Activated T-cell treated with anti-CD3 and anti-CD28 coated beads, Interleukin-2, amount 50 U/mL, for 4 hours (primary cell): ENCODE results near the gene DYDC1. TPM values are rescaled to one million over a fixed set of nuclear protein-coding genes. Genes with fewer than 3 reads are reported as not detected.
"Not testable (repeated sequence)": the region's sequence is repeated elsewhere in the genome, so short reads cannot be mapped to it uniquely, and the experiment has no call there.

Experiments
- ATAC-seq, 2 donors: fragments of 200-7000 bp; cut with Tn5 transposase; one replicate each; pipeline ENCODE4 v1.10.0; 2021
- DNase-seq: peaks from one replicate; pipeline ENCODE4 v3.0.0-alpha.2; 2020
- H3K27me3 Mint-ChIP-seq: one replicate; pipeline ENCODE4 v1.8.0; 2021; ENCODE audit warnings: low read depth, mixed read lengths
- H3K36me3 Mint-ChIP-seq: one replicate; pipeline ENCODE4 v1.8.0; 2022; ENCODE audit warnings: mixed read lengths; ENCODE audit not compliant: insufficient read depth
- H3K4me1 Mint-ChIP-seq: one replicate; pipeline ENCODE4 v1.8.0; 2021; ENCODE audit warnings: low read depth, mixed read lengths
- H3K4me3 Mint-ChIP-seq: one replicate; pipeline ENCODE4 v1.8.0; 2021; ENCODE audit warnings: mild to moderate bottlenecking, moderate library complexity, mixed read lengths
- H3K9me3 Mint-ChIP-seq: one replicate; pipeline ENCODE4 v1.8.0; 2021; ENCODE audit warnings: mixed read lengths
- total RNA-seq, 3 donors: library from RNA; stranded (reverse); gene quantifications; one replicate each; pipeline ENCODE4 v1.2.1, GENCODE V29; 2021

DYDC1 gene
- total RNA-seq, 3 donors from 2014 or later: not detected

GRCh38 chr10:80365510-80365909, 9.0 kb upstream of the DYDC1 start:
- no peak for DNase-seq
- Mint-ChIP-seq H3K36me3 (no peaks in the 10 kb centered on the region), H3K27me3 (peaks cover 5% of the 10 kb centered on the region), H3K4me3 (no peak overlapping the region), H3K4me1 (no peaks in the 10 kb centered on the region), H3K9me3 (peaks cover 16% of the 10 kb centered on the region)
- no peak for ATAC-seq

GRCh38 chr10:80359644-80360043, 3.1 kb upstream of the DYDC1 start:
- ATAC-seq: no peak
- DNase-seq: no peak
- Mint-ChIP-seq H3K27me3 (peaks cover 32% of the 10 kb centered on the region), H3K9me3 (no peaks in the 10 kb centered on the region), H3K4me3 (no peak overlapping the region), H3K4me1 (peaks cover 2% of the 10 kb centered on the region), H3K36me3 (no peaks in the 10 kb centered on the region)

GRCh38 chr10:80358925-80359324, 2.4 kb upstream of the DYDC1 start:
- not testable (repeated sequence) for H3K4me1 Mint-ChIP-seq, H3K36me3 Mint-ChIP-seq, ATAC-seq, DNase-seq, H3K4me3 Mint-ChIP-seq, H3K9me3 Mint-ChIP-seq
- H3K27me3 Mint-ChIP-seq: peaks cover 34% of the 10 kb centered on the region

GRCh38 chr10:80357851-80358125, 1.2 kb upstream of the DYDC1 start:
- H3K36me3 Mint-ChIP-seq: no peaks in the 10 kb centered on the region
- H3K9me3 Mint-ChIP-seq: no peaks in the 10 kb centered on the region
- H3K4me3 Mint-ChIP-seq: no peak overlapping the region
- no peak for DNase-seq
- H3K4me1 Mint-ChIP-seq: peaks cover 2% of the 10 kb centered on the region
- ATAC-seq: no peak
- peaks cover 38% of the 10 kb centered on the region for H3K27me3 Mint-ChIP-seq

- Mint-ChIP-seq H3K4me3 (peak overlapping the region; percentile 73), H3K27me3 (peaks cover 42% of the 10 kb centered on the region), H3K4me1 (peaks cover 2% of the 10 kb centered on the region), H3K9me3 (no peaks in the 10 kb centered on the region), H3K36me3 (no peaks in the 10 kb centered on the region)
- DNase-seq (no peak), ATAC-seq (peak; percentile 26 to 52)
Measured at GRCh38 chr10:80356989-80357850, 665 bp upstream of the DYDC1 start.

GRCh38 chr10:80351220-80351619, 5.3 kb downstream of the DYDC1 start:
- H3K4me3 Mint-ChIP-seq: no peak overlapping the region
- H3K27me3 Mint-ChIP-seq: peaks cover 39% of the 10 kb centered on the region
- H3K4me1 Mint-ChIP-seq: no peaks in the 10 kb centered on the region
- no peaks in the 10 kb centered on the region for H3K36me3 Mint-ChIP-seq
- ATAC-seq: no peak
- no peaks in the 10 kb centered on the region for H3K9me3 Mint-ChIP-seq
- no peak for DNase-seq

- no peak for ATAC-seq
- Mint-ChIP-seq H3K27me3 (peaks cover 30% of the 10 kb centered on the region), H3K36me3 (no peaks in the 10 kb centered on the region), H3K4me3 (no peak overlapping the region), H3K9me3 (no peaks in the 10 kb centered on the region), H3K4me1 (no peaks in the 10 kb centered on the region)
- no peak for DNase-seq
Measured at GRCh38 chr10:80350251-80350650, 6.3 kb downstream of the DYDC1 start.

- H3K9me3 Mint-ChIP-seq: no peaks in the 10 kb centered on the region
- H3K4me3 Mint-ChIP-seq: no peak overlapping the region
- DNase-seq: no peak
- H3K27me3 Mint-ChIP-seq: peaks cover 3% of the 10 kb centered on the region
- H3K4me1 Mint-ChIP-seq: no peaks in the 10 kb centered on the region
- H3K36me3 Mint-ChIP-seq: no peaks in the 10 kb centered on the region
- no peak for ATAC-seq
Measured at GRCh38 chr10:80344912-80345311, 11.6 kb downstream of the DYDC1 start.

GRCh38 chr10:80344276-80344675, 12.3 kb downstream of the DYDC1 start:
- Mint-ChIP-seq H3K4me3 (no peak overlapping the region), H3K4me1 (no peaks in the 10 kb centered on the region), H3K27me3 (peaks cover 3% of the 10 kb centered on the region), H3K36me3 (no peaks in the 10 kb centered on the region), H3K9me3 (no peaks in the 10 kb centered on the region)
- ATAC-seq (no peak), DNase-seq (no peak)

GRCh38 chr10:80333983-80334382, 22.6 kb downstream of the DYDC1 start:
- DNase-seq: no peak
- H3K4me3 Mint-ChIP-seq: no peak overlapping the region
- H3K27me3 Mint-ChIP-seq: no peaks in the 10 kb centered on the region
- no peaks in the 10 kb centered on the region for H3K4me1 Mint-ChIP-seq
- no peak for ATAC-seq
- no peaks in the 10 kb centered on the region for H3K9me3 Mint-ChIP-seq
- H3K36me3 Mint-ChIP-seq: no peaks in the 10 kb centered on the region

- H3K9me3 Mint-ChIP-seq: no peaks in the 10 kb centered on the region
- ATAC-seq: no peak
- peaks cover 4% of the 10 kb centered on the region for H3K27me3 Mint-ChIP-seq
- no peaks in the 10 kb centered on the region for H3K36me3 Mint-ChIP-seq
- no peaks in the 10 kb centered on the region for H3K4me1 Mint-ChIP-seq
- no peak overlapping the region for H3K4me3 Mint-ChIP-seq
- no peak for DNase-seq
Measured at GRCh38 chr10:80324891-80325364, 31.6 kb downstream of the DYDC1 start.

GRCh38 chr10:80324086-80324485, 32.5 kb downstream of the DYDC1 start:
- no peaks in the 10 kb centered on the region for H3K36me3 Mint-ChIP-seq
- DNase-seq (no peak), ATAC-seq (no peak)
- H3K4me1 Mint-ChIP-seq: no peaks in the 10 kb centered on the region
- no peaks in the 10 kb centered on the region for H3K9me3 Mint-ChIP-seq
- peaks cover 4% of the 10 kb centered on the region for H3K27me3 Mint-ChIP-seq
- no peak overlapping the region for H3K4me3 Mint-ChIP-seq

GRCh38 chr10:80323311-80323710, 33.2 kb downstream of the DYDC1 start:
- Mint-ChIP-seq H3K4me3 (no peak overlapping the region), H3K4me1 (no peaks in the 10 kb centered on the region), H3K27me3 (peaks cover 4% of the 10 kb centered on the region), H3K36me3 (no peaks in the 10 kb centered on the region), H3K9me3 (no peaks in the 10 kb centered on the region)
- no peak for DNase-seq
- peak in 1 of 2 donors; percentile 35 for ATAC-seq

GRCh38 chr10:80322711-80323110, 33.8 kb downstream of the DYDC1 start:
- no peak overlapping the region for H3K4me3 Mint-ChIP-seq
- DNase-seq (no peak), ATAC-seq (no peak)
- no peaks in the 10 kb centered on the region for H3K4me1 Mint-ChIP-seq
- no peaks in the 10 kb centered on the region for H3K9me3 Mint-ChIP-seq
- H3K36me3 Mint-ChIP-seq: no peaks in the 10 kb centered on the region
- peaks cover 4% of the 10 kb centered on the region for H3K27me3 Mint-ChIP-seq

- Mint-ChIP-seq H3K27me3 (peaks cover 4% of the 10 kb centered on the region), H3K36me3 (no peaks in the 10 kb centered on the region), H3K4me3 (no peak overlapping the region), H3K9me3 (no peaks in the 10 kb centered on the region), H3K4me1 (no peaks in the 10 kb centered on the region)
- DNase-seq (no peak), ATAC-seq (no peak)
Measured at GRCh38 chr10:80322158-80322557, 34.4 kb downstream of the DYDC1 start.
